Measurements from ENCODE around the gene CNBD2. TPM values are rescaled to one million over a fixed set of nuclear protein-coding genes. Genes with fewer than 3 reads are reported as not detected.

Gene CNBD2
- total RNA-seq, 4 donors from 2014 or later = 0.90 to 13.2 (median 12.9) TPM; not detected in 1

GRCh38 chr20:35974256-35974655 lies 5.9 kb downstream of the CNBD2 start:
- no peak overlapping the region for H3K27ac ChIP-seq
- WGBS, 2 donors = 77 to 79% methylated on average over 4 of the region's 4 CpGs
- H3K36me3 ChIP-seq = no peaks in the 10 kb centered on the region
- no peak overlapping the region for H3K4me3 ChIP-seq
- H3K4me1 ChIP-seq = no peaks in the 10 kb centered on the region
- DNase-seq (ENCODE audit: low spot score in 2 of 2) = no peak
- no peaks in the 10 kb centered on the region for H3K9me3 ChIP-seq
- TF ChIP-seq EP300 (IDR thresholded peaks at IDR 0.05) (no peak), POLR2A (IDR thresholded peaks at IDR 0.05) (no peak), CTCF (IDR thresholded peaks at IDR 0.05) (no peak)
- no peaks in the 10 kb centered on the region for H3K27me3 ChIP-seq

DNA sequence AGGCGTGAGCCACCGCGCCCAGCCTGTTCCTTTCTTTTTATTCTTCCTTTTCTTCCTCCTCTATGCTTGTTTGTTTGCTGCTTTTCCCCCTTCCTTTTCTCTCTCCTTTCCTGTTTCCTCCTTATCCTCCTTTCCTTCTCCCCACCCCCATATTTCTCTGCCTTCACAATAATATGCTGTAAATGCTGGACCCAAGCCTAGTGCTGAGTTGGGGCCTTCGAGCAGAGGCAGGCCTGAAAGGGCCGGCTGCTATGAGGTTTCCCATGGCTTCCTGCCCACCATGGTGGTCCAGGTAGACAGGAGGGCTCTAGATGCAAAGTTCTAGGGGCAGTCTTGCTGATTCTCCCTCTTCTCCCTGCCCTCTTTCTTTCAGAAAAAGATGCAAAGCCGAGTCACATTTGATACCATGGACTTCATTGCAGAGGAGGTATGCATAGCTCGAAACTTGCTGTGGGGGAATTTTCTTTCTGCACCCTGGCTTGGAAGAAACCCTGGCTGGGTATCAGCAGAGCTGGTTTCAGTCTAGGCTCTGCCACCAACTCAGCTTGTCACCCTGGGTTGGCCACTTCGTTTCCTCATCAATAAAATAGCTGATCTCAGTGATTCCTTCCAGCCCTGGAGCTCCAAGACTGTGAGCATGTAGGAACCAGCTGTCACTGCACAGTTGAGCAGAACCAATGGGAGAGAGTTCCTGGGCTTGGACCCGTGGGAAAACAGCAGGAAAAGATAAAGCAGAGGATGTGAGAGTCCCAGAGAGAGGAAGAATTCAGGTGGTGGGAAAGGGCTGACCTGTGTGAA lies 7.4 kb downstream of the CNBD2 start:
- TF ChIP-seq EP300 (IDR thresholded peaks at IDR 0.05) (no peak), CTCF (IDR thresholded peaks at IDR 0.05) (no peak), POLR2A (IDR thresholded peaks at IDR 0.05) (no peak)
- WGBS, 2 donors = 65 to 69% methylated on average over 9 of the region's 9 CpGs
- H3K9me3 ChIP-seq = no peaks in the 10 kb centered on the region
- H3K4me1 ChIP-seq = no peaks in the 10 kb centered on the region
- no peak for DNase-seq (ENCODE audit: low spot score in 2 of 2)
- H3K27ac ChIP-seq = no peak overlapping the region
- H3K4me3 ChIP-seq = no peak overlapping the region
- H3K27me3 ChIP-seq = no peaks in the 10 kb centered on the region
- no peaks in the 10 kb centered on the region for H3K36me3 ChIP-seq

GRCh38 chr20:35978041-35978513 lies 9.7 kb downstream of the CNBD2 start:
- Histone ChIP-seq H3K9me3 (no peaks in the 10 kb centered on the region), H3K4me3 (no peak overlapping the region), H3K27me3 (no peaks in the 10 kb centered on the region), H3K4me1 (no peaks in the 10 kb centered on the region), H3K27ac (no peak overlapping the region), H3K36me3 (no peaks in the 10 kb centered on the region)
- DNase-seq (ENCODE audit: low spot score in 2 of 2) = no peak
- WGBS, 2 donors = 78 to 80% methylated on average over 9 of the region's 9 CpGs
- TF ChIP-seq CTCF (IDR thresholded peaks at IDR 0.05) (no peak), POLR2A (IDR thresholded peaks at IDR 0.05) (no peak)

- H3K36me3 ChIP-seq = no peaks in the 10 kb centered on the region
- no peaks in the 10 kb centered on the region for H3K9me3 ChIP-seq
- no peaks in the 10 kb centered on the region for H3K4me1 ChIP-seq
- H3K27ac ChIP-seq = no peak overlapping the region
- H3K27me3 ChIP-seq = no peaks in the 10 kb centered on the region
- DNase-seq (ENCODE audit: low spot score in 2 of 2) = no peak
- TF ChIP-seq EP300 (IDR thresholded peaks at IDR 0.05) (no peak), POLR2A (IDR thresholded peaks at IDR 0.05) (no peak), CTCF (IDR thresholded peaks at IDR 0.05) (no peak)
- 59 to 63% methylated on average over 5 of the region's 5 CpGs for WGBS, 2 donors
- H3K4me3 ChIP-seq = no peak overlapping the region
Observed at GRCh38 chr20:35979544-35979943, 11.2 kb downstream of the CNBD2 start.

GRCh38 chr20:35981969-35982368 lies 13.6 kb downstream of the CNBD2 start:
- Histone ChIP-seq H3K4me3 (no peak overlapping the region), H3K27ac (no peak overlapping the region), H3K36me3 (no peaks in the 10 kb centered on the region), H3K9me3 (no peaks in the 10 kb centered on the region), H3K27me3 (no peaks in the 10 kb centered on the region), H3K4me1 (no peaks in the 10 kb centered on the region)
- DNase-seq (ENCODE audit: low spot score in 2 of 2) = no peak
- TF ChIP-seq EP300 (IDR thresholded peaks at IDR 0.05) = no peak
- no peak for TF ChIP-seq CTCF (IDR thresholded peaks at IDR 0.05)
- TF ChIP-seq POLR2A (IDR thresholded peaks at IDR 0.05) = no peak
- WGBS, 2 donors = 46 to 55% methylated on average over 3 of the region's 3 CpGs
